Adipose tissue (tissue), 3 donors: Measurements from ENCODE around the gene OR13C8. TPM values are rescaled to one million over a fixed set of nuclear protein-coding genes. Genes with fewer than 3 reads are reported as not detected.
"Not testable (repeated sequence)": the region's sequence is repeated elsewhere in the genome, so short reads cannot be mapped to it uniquely, and the experiment has no call there.

Experiments
- H3K27ac ChIP-seq: one replicate; pipeline ENCODE4 v1.5.1; 2013; ENCODE audit warnings: low read depth, low read length
- WGBS, 3 donors: extraction: QIAGEN DNeasy Blood & Tissue Kit; methylation state at CpG; one replicate each; pipeline ENCODE4 v1.1.7; 2013; 5-methylcytosine and 5-hydroxymethylcytosine counted together
- polyA plus RNA-seq, 3 donors: library from polyadenylated mRNA; stranded (reverse); fragments of 200-250 nt; gene quantifications; one replicate each; pipeline ENCODE4 v1.2.3, GENCODE V29; 2013
- donor health status: healthy with polysubstance abuse.
- donor health status: Bipolar disorder and iron deficiency.
- donor health status: healthy.

OR13C8 gene
- not detected for polyA plus RNA-seq

GRCh38 chr9:104568868-104569267 lies at the start of gene OR13C8:
Gene OR13C8 (plus strand): TSS chr9:104569168. CDS start chr9:104569168, 0 bp downstream.
- 86 to 89% (median 88%) methylated on average over 4 of the region's 4 CpGs for WGBS, 3 donors
- H3K27ac ChIP-seq: no peak within 1 kb of the TSS

GRCh38 chr9:104520241-104520640 lies 48.7 kb upstream of the OR13C8 start:
- 84 to 88% (median 85%) methylated on average over 10 of the region's 10 CpGs for WGBS, 3 donors
- not testable (repeated sequence) for H3K27ac ChIP-seq

- no peak within 1 kb of the TSS for H3K27ac ChIP-seq
Measured at GRCh38 chr9:104527109-104527508, 41.9 kb upstream of the OR13C8 start, which contains the start of gene OR13C4. Gene OR13C4 (minus strand): TSS chr9:104527209. CDS start chr9:104527209, 0 bp downstream.

GRCh38 chr9:104536756-104537155 lies 32.2 kb upstream of the OR13C8 start, which contains the start of gene OR13C3:
Gene OR13C3 (minus strand): TSS chr9:104536856. CDS start chr9:104536723, 133 bp downstream.
- 90 to 93% (median 92%) methylated on average over 5 of the region's 5 CpGs for WGBS, 3 donors
- no peak within 1 kb of the TSS for H3K27ac ChIP-seq

GRCh38 chr9:104539275-104539674 lies 29.7 kb upstream of the OR13C8 start:
- WGBS, 3 donors: 32 to 70% (median 50%) methylated on average over 1 of the region's 1 CpG
- no peak overlapping the region for H3K27ac ChIP-seq

GRCh38 chr9:104544644-104545043 lies 24.3 kb upstream of the OR13C8 start:
- 87 to 92% (median 92%) methylated on average over 4 of the region's 4 CpGs for WGBS, 3 donors
- H3K27ac ChIP-seq: no peak overlapping the region

- 26 to 43% (median 26%) methylated on average over 1 of the region's 1 CpG for WGBS, 3 donors
- no peak overlapping the region for H3K27ac ChIP-seq
Measured at GRCh38 chr9:104553261-104553660, 15.7 kb upstream of the OR13C8 start.

- 93 to 100% (median 97%) methylated on average over 1 of the region's 1 CpG for WGBS, 3 donors
- no peak overlapping the region for H3K27ac ChIP-seq
Measured at GRCh38 chr9:104555521-104555920, 13.4 kb upstream of the OR13C8 start.

- H3K27ac ChIP-seq: no peak overlapping the region
- 84 to 89% (median 84%) methylated on average over 8 of the region's 8 CpGs for WGBS, 3 donors
Measured at GRCh38 chr9:104556830-104557634, 11.9 kb upstream of the OR13C8 start.

- H3K27ac ChIP-seq: no peak overlapping the region
- WGBS, 3 donors: 52 to 66% (median 59%) methylated on average over 1 of the region's 1 CpG
Measured at GRCh38 chr9:104564358-104564757, 4.6 kb upstream of the OR13C8 start.

- WGBS, 3 donors: 58 to 77% (median 63%) methylated on average over 1 of the region's 1 CpG
- H3K27ac ChIP-seq: no peak overlapping the region
Measured at GRCh38 chr9:104572612-104573011, 3.6 kb downstream of the OR13C8 start.

- WGBS, 3 donors: 62 to 72% (median 65%) methylated on average over 2 of the region's 2 CpGs
Measured at GRCh38 chr9:104575456-104575855, 6.5 kb downstream of the OR13C8 start.

GRCh38 chr9:104577263-104577662 lies 8.3 kb downstream of the OR13C8 start:
- 78 to 85% (median 83%) methylated on average over 5 of the region's 5 CpGs for WGBS, 3 donors

More at GRCh38 chr9:104575456-104575855, 6.5 kb downstream of the OR13C8 start:
- no peak overlapping the region for H3K27ac ChIP-seq

GRCh38 chr9:104580562-104580961 lies 11.6 kb downstream of the OR13C8 start:
- no peak overlapping the region for H3K27ac ChIP-seq
- WGBS, 3 donors: 73 to 81% (median 79%) methylated on average over 1 of the region's 1 CpG

More at GRCh38 chr9:104577263-104577662, 8.3 kb downstream of the OR13C8 start:
- H3K27ac ChIP-seq: no peak overlapping the region

- 0 to 58% (median 45%) methylated on average over 1 of the region's 1 CpG for WGBS, 3 donors
- no peak overlapping the region for H3K27ac ChIP-seq
Measured at GRCh38 chr9:104586496-104587180, 17.7 kb downstream of the OR13C8 start.

GRCh38 chr9:104589626-104590025 lies 20.7 kb downstream of the OR13C8 start:
- 0 to 87% (median 37%) methylated on average over 1 of the region's 1 CpG for WGBS, 3 donors
- H3K27ac ChIP-seq: no peak overlapping the region

GRCh38 chr9:104598749-104599148 lies 29.8 kb downstream of the OR13C8 start:
- not testable (repeated sequence) for H3K27ac ChIP-seq
- WGBS, 3 donors: 70 to 75% (median 72%) methylated on average over 3 of the region's 3 CpGs

GRCh38 chr9:104599313-104599712 lies 30.3 kb downstream of the OR13C8 start, which contains the start of gene OR13C5:
Gene OR13C5 (minus strand): TSS chr9:104599413. CDS start chr9:104599413, 0 bp downstream.
- H3K27ac ChIP-seq: not testable (repeated sequence)

GRCh38 chr9:104604801-104605200 lies 35.8 kb downstream of the OR13C8 start:
- no peak overlapping the region for H3K27ac ChIP-seq
- 73 to 75% (median 73%) methylated on average over 3 of the region's 3 CpGs for WGBS, 3 donors
